Subcutaneous adipose tissue (tissue), 4 donors: Measurements from ENCODE around the gene SCEL. TPM values are rescaled to one million over a fixed set of nuclear protein-coding genes. Genes with fewer than 3 reads are reported as not detected.

Experiments used
- total RNA-seq, 4 donors: library from RNA; depleted of rRNA; stranded (reverse); fragments of >200 nt; gene quantifications; one replicate each; pipeline ENCODE4 v1.1.0, GENCODE V29; 2016
- TF ChIP-seq, protein P1 (sequence below): fragments of 450-650 bp; IDR thresholded peaks from one replicate; pipeline ENCODE4 v1.5.1; 2016; ENCODE audit warnings: low read depth, mild to moderate bottlenecking, control low read depth, antibody characterized with exemption, moderate library complexity

Gene SCEL
- total RNA-seq, 4 donors from 2014 or later, result 0.17 to 0.57 (median 0.35) TPM

DNA sequence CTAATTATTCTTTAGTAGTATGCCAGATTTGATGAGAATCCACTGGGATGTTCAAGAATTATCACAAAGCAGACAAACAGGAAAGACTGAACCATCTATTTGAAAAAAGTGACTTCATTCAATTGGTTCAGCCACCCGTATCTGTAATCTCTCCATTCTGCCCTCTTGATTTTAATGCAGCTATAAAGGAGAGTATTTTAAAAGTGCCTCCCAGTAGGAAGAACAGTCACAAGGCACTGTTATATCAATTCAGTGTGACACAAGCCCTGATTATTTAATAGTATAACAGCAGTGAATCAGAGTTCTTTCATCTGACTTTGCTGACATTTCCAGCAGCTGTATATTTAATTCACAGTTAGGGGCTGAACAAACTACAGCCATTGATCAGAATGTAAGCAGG lies 84.6 kb downstream of the SCEL start:
- TF ChIP-seq, protein P1, sequence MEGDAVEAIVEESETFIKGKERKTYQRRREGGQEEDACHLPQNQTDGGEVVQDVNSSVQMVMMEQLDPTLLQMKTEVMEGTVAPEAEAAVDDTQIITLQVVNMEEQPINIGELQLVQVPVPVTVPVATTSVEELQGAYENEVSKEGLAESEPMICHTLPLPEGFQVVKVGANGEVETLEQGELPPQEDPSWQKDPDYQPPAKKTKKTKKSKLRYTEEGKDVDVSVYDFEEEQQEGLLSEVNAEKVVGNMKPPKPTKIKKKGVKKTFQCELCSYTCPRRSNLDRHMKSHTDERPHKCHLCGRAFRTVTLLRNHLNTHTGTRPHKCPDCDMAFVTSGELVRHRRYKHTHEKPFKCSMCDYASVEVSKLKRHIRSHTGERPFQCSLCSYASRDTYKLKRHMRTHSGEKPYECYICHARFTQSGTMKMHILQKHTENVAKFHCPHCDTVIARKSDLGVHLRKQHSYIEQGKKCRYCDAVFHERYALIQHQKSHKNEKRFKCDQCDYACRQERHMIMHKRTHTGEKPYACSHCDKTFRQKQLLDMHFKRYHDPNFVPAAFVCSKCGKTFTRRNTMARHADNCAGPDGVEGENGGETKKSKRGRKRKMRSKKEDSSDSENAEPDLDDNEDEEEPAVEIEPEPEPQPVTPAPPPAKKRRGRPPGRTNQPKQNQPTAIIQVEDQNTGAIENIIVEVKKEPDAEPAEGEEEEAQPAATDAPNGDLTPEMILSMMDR, result no peak

DNA sequence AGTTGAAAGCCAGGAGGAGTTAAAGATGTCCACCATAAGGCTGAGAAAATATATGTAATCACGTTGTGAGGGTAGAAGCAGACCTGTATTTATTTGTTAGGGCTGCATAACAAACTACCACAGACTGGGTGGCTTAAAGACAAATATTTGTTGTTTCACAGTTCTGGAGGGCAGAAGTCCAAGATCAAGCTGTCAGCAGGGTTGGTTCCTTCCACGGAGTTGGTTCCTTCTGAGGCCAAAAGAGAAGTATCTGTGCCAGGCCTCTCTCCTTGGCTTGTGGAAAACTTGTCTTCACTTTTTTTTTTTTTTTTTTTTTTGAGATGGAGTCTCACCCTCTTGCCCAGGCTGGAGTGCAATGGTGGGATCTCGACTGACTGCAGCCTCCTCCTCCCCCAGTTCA lies 88.3 kb downstream of the SCEL start:
- TF ChIP-seq, protein P1, result no peak

DNA sequence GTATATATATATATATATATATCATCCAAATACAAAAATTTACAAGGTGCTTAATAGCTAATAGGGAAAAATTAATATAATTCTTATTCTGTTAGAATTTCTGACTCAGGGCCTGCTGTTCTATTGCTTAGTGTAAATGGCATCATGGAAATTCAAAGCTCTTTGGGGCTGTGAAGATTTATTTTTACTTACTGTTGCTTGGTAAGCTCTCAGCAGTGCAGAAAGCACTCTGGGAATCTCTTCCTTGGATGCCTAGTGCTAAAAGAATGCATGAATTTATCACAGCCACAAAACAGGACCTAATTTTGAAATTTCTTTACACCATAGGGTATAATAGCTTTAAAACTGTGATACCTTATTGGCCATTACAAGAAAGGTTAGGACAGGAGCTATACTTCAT lies 92.7 kb downstream of the SCEL start:
- TF ChIP-seq, protein P1, result no peak

DNA sequence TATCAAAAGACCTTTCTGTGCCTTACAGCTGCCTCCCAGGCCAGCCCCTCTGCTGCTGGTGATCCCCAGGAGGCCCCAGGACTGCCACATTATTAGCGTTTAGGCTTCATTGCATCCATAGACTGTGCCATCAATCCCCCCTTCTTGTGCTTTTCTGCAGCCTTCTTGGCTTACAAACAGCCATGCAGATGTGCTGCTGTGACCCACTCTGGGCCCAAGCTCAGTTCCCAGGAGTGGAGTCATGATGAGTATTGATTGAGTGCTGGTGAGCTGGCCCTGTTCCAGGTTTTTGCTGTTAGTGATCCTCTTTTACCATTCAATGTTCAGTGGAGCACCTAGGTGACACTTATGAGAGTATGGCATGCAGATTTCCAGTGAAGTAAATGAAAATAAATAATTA lies 102.1 kb downstream of the SCEL start:
- TF ChIP-seq, protein P1, result no peak

DNA sequence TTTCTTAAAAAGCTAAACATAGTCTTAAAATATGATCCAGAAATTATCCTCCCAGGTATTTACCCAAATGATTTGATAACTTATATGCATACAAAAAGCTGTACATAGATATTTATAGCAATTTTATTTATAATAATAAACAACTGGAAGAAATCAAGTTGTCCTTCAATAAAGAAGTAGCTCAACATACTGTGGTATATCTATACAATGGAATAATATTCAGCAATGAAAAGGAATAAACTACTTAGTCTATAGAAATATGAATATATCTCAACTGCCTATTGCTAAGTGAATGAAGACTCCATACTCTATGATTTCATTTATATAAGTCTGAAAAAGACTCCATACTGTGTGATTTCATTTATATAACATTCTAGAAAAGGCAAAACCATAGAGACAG lies 114.9 kb downstream of the SCEL start:
- TF ChIP-seq, protein P1, result no peak

DNA sequence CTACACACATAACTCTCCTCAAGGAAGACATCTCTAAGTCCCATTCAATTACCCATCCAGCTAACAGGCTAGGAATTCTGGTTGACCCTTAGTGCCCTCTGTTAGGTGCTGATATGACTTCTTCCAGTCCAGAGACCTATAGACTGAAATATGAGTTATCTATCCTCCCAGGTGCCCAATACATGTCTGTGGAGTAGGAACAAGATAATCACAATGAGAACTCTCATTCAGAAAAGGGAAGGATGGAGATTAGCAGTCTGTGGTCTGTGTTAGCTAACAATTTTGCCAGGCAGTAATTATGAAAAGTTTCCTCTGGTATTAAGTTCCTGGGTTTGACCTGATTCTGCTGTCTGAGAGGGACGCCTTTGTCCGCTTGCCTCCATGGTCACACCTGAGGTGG lies 117.8 kb downstream of the SCEL start:
- TF ChIP-seq, protein P1, result no peak

DNA sequence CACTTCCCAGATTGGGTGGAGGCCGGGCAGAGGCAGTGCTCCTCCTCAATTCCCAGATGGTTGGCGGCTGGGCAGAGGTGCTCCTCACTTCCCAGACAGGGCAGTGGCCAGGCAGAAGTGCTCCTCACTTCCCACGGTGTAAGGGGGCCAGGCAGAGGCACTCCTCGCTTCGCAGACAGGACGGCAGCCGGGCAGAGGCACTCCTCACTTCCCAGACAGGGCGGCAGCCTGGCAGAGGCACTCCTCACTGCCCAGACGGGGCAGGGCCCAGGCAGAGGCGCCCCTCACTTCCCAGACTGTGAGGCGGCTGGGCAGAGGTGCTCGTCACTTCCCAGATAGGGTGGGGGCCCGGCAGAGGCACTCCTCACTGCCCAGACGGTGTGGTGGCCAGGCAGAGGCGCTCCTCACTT lies 125.3 kb downstream of the SCEL start:
- TF ChIP-seq, protein P1, result no peak

DNA sequence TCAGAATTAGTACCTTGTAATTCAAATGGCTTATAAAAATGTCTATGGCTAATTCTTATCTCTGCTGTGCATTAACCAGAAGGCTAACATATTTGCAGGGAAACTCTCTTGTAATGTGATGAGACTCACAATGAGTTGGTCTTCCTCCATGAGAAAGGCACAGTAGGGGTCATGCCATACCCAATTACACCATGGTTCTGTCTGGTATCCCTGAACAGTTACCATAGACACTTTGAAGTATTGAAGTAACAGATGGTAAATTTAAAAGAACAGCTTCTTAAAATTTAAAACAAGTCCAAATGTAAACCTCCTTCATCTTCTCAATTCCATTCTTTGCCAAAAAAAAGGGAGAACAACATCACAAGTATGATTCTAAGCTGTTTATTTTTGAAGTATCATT lies 139.3 kb downstream of the SCEL start:
- TF ChIP-seq, protein P1, result no peak
